Upper lobe of left lung (tissue), 6 donors: ENCODE data around the gene ISCU. TPM values are rescaled to one million over a fixed set of nuclear protein-coding genes. Genes with fewer than 3 reads are reported as not detected.

Experiments used
- ATAC-seq, 2 donors: fragments of 200-7000 bp; cut with Tn5 transposase; one replicate each; pipeline ENCODE4 v1.9.1; 2022; ENCODE audit warnings: mild to moderate bottlenecking in 2 of 2, moderate library complexity in 2 of 2; ENCODE audit not compliant: low FRiP score in 2 of 2
- DNase-seq, 2 donors: peaks; one replicate each; pipeline ENCODE4 v3.0.0-alpha.2; 2019 to 2020
- H3K27ac ChIP-seq, 4 donors: fragments of 200-600 bp; sonication (generic); one replicate each; pipeline ENCODE4 v1.5.1; 2016 to 2019
- H3K27me3 ChIP-seq, 4 donors: fragments of 200-600 bp; sonication (generic); one replicate each; pipeline ENCODE4 v1.5.1; 2017 to 2019
- H3K36me3 ChIP-seq, 4 donors: fragments of 200-600 bp; sonication (generic); one replicate each; pipeline ENCODE4 v1.5.1; 2016 to 2019
- H3K4me1 ChIP-seq, 4 donors: fragments of 200-600 bp; sonication (generic); one replicate each; pipeline ENCODE4 v1.5.1; 2018 to 2019
- H3K4me3 ChIP-seq, 4 donors: fragments of 200-600 bp; sonication (generic); one replicate each; pipeline ENCODE4 v1.5.1; 2017 to 2019; ENCODE audit warnings: mild to moderate bottlenecking in 2 of 4, moderate library complexity in 1 of 4
- H3K9me3 ChIP-seq, 4 donors: fragments of 200-600 bp; sonication (generic); one replicate each; pipeline ENCODE4 v1.5.1; 2018 to 2019
- CTCF ChIP-seq, 6 experiments: fragments of 450-650 bp in 4 of 6; fragments of 200-600 bp in 2 of 6; sonication (generic) in 2 of 6; IDR thresholded peaks; one replicate each; pipeline ENCODE4 v1.5.1; 2016 to 2019; ENCODE audit warnings: antibody characterized with exemption in 6 of 6
- EP300 ChIP-seq, 4 donors: sonication (generic); formaldehyde crosslinking; IDR thresholded peaks; one replicate each; pipeline ENCODE4 v1.5.1; 2017; ENCODE audit warnings: antibody characterized with exemption in 4 of 4, control low read depth in 2 of 4
- POLR2A ChIP-seq, 4 donors: fragments of 450-650 bp; IDR thresholded peaks; one replicate each; pipeline ENCODE4 v1.5.1; 2016 to 2017; ENCODE audit warnings: antibody characterized with exemption in 4 of 4, mild to moderate bottlenecking in 2 of 4
- POLR2AphosphoS5 ChIP-seq, 2 donors: sonication (generic); formaldehyde crosslinking; IDR thresholded peaks; one replicate each; pipeline ENCODE4 v1.5.1; 2017; ENCODE audit warnings: antibody characterized with exemption in 2 of 2
- WGBS, 2 donors: methylation state at CpG; one replicate each; pipeline ENCODE4 v1.1.5; 2017 to 2018; 5-methylcytosine and 5-hydroxymethylcytosine counted together
- total RNA-seq, 6 donors: library from RNA; depleted of rRNA in 4 of 6; stranded (reverse); fragments of >200 nt in 4 of 6; gene quantifications; one replicate each; pipeline versions ENCODE4 v1.1.0 to v1.2.1, GENCODE V29; 2016 to 2021
- donor health status: DM: no; HTN: no; CAD: no; lungs with moderate emphysema.
- donor health status: DM: no; HTN: yes; CAD: no; lungs with severe emphysema.

The ISCU gene
- total RNA-seq, 6 donors from 2014 or later = 130 to 192 (median 152) TPM

- no peaks in the 10 kb centered on the region for H3K9me3 ChIP-seq
- no peaks in the 10 kb centered on the region for H3K27me3 ChIP-seq
- no peaks in the 10 kb centered on the region for H3K36me3 ChIP-seq
- no peak overlapping the region for H3K27ac ChIP-seq
- TF ChIP-seq POLR2A (IDR thresholded peaks at IDR 0.05) = no peak
- no peak for TF ChIP-seq POLR2AphosphoS5 (IDR thresholded peaks at IDR 0.05)
- no peak for TF ChIP-seq CTCF (IDR thresholded peaks at IDR 0.05)
- no peak for TF ChIP-seq EP300 (IDR thresholded peaks at IDR 0.05)
- H3K4me1 ChIP-seq = no peaks in the 10 kb centered on the region
- peak in 1 of 2 donors; percentile 67 for DNase-seq
- no peak overlapping the region for H3K4me3 ChIP-seq
- ATAC-seq = no peak
- WGBS, 2 donors = 89 to 94% methylated on average over 13 to 14 of the region's 15 CpGs
Observed at GRCh38 chr12:108602976-108603704, 40.7 kb downstream of the ISCU start.

GRCh38 chr12:108603743-108604142 is 41.3 kb downstream of the ISCU start:
- Histone ChIP-seq H3K27me3 (no peaks in the 10 kb centered on the region), H3K36me3 (no peaks in the 10 kb centered on the region), H3K4me1 (no peaks in the 10 kb centered on the region), H3K4me3 (no peak overlapping the region), H3K9me3 (no peaks in the 10 kb centered on the region), H3K27ac (no peak overlapping the region)
- DNase-seq = no peak
- WGBS, 2 donors = 85 to 91% methylated on average over 4 of the region's 4 CpGs
- TF ChIP-seq CTCF (IDR thresholded peaks at IDR 0.05) = no peak
- no peak for TF ChIP-seq POLR2AphosphoS5 (IDR thresholded peaks at IDR 0.05)
- TF ChIP-seq POLR2A (IDR thresholded peaks at IDR 0.05) = no peak
- no peak for TF ChIP-seq EP300 (IDR thresholded peaks at IDR 0.05)
- no peak for ATAC-seq

GRCh38 chr12:108604208-108604941 is 42.0 kb downstream of the ISCU start:
- Histone ChIP-seq H3K4me3 (no peak overlapping the region), H3K9me3 (no peaks in the 10 kb centered on the region), H3K27ac (no peak overlapping the region), H3K4me1 (no peaks in the 10 kb centered on the region), H3K27me3 (no peaks in the 10 kb centered on the region), H3K36me3 (no peaks in the 10 kb centered on the region)
- 55% methylated on average over 14 of the region's 14 CpGs for WGBS, 2 donors
- DNase-seq = no peak
- no peak for TF ChIP-seq POLR2AphosphoS5 (IDR thresholded peaks at IDR 0.05)
- TF ChIP-seq CTCF (IDR thresholded peaks at IDR 0.05) = no peak
- TF ChIP-seq EP300 (IDR thresholded peaks at IDR 0.05) = no peak
- no peak for TF ChIP-seq POLR2A (IDR thresholded peaks at IDR 0.05)
- ATAC-seq = no peak

GRCh38 chr12:108605000-108605689 is 42.7 kb downstream of the ISCU start:
- H3K9me3 ChIP-seq = no peaks in the 10 kb centered on the region
- H3K4me1 ChIP-seq = peaks cover 0 to 3% (median 0%) of the 10 kb centered on the region in 4 donors
- no peak for TF ChIP-seq POLR2AphosphoS5 (IDR thresholded peaks at IDR 0.05)
- no peaks in the 10 kb centered on the region for H3K27me3 ChIP-seq
- no peak overlapping the region for H3K27ac ChIP-seq
- 70 to 74% methylated on average over 3 of the region's 3 CpGs for WGBS, 2 donors
- H3K36me3 ChIP-seq = no peaks in the 10 kb centered on the region
- DNase-seq (no peak), ATAC-seq (no peak)
- H3K4me3 ChIP-seq = no peak overlapping the region

- TF ChIP-seq EP300 (IDR thresholded peaks at IDR 0.05) (no peak), CTCF (IDR thresholded peaks at IDR 0.05) (no peak), POLR2A (IDR thresholded peaks at IDR 0.05) (no peak), POLR2AphosphoS5 (IDR thresholded peaks at IDR 0.05) (no peak)
- ATAC-seq (no peak), DNase-seq (no peak)
- H3K36me3 ChIP-seq = no peaks in the 10 kb centered on the region
- no peaks in the 10 kb centered on the region for H3K27me3 ChIP-seq
- no peak overlapping the region for H3K27ac ChIP-seq
- WGBS, 2 donors = 76 to 81% methylated on average over 4 of the region's 4 CpGs
- no peak overlapping the region for H3K4me3 ChIP-seq
- no peaks in the 10 kb centered on the region for H3K9me3 ChIP-seq
- peaks cover 0 to 3% (median 0%) of the 10 kb centered on the region in 4 donors for H3K4me1 ChIP-seq
Observed at GRCh38 chr12:108605690-108606406, 43.5 kb downstream of the ISCU start.
